Chondrocyte (in vitro differentiated cells): Measurements from ENCODE around the gene SV2B. TPM values are rescaled to one million over a fixed set of nuclear protein-coding genes. Genes with fewer than 3 reads are reported as not detected.

ENCODE experiments used
- DNase-seq: peaks from one replicate; pipeline ENCODE4 v3.0.0; 2021; ENCODE audit warnings: mixed read lengths, low spot score
- H3K27ac Mint-ChIP-seq: one replicate; pipeline ENCODE4 v1.8.0; 2021; ENCODE audit warnings: mild to moderate bottlenecking, moderate library complexity, mixed read lengths; ENCODE audit not compliant: unreplicated experiment
- H3K27me3 Mint-ChIP-seq: 2 replicates; pipeline ENCODE4 v1.8.0; 2021; ENCODE audit warnings: low read depth, mixed read lengths
- H3K36me3 Mint-ChIP-seq: 2 replicates; pipeline ENCODE4 v1.8.0; 2021; ENCODE audit warnings: low read depth, mixed read lengths
- H3K4me1 Mint-ChIP-seq: 2 replicates; pipeline ENCODE4 v1.8.0; 2021; ENCODE audit warnings: low read depth, mild to moderate bottlenecking, mixed read lengths
- H3K4me3 Mint-ChIP-seq: one replicate; pipeline ENCODE4 v1.8.0; 2021; ENCODE audit warnings: mild to moderate bottlenecking, moderate library complexity, mixed read lengths; ENCODE audit not compliant: unreplicated experiment
- H3K9me3 Mint-ChIP-seq: 2 replicates; pipeline ENCODE4 v1.8.0; 2021; ENCODE audit warnings: low read depth, mixed read lengths
- total RNA-seq: library from RNA; stranded (reverse); gene quantifications from 3 replicates; pipeline ENCODE4 v1.2.1, GENCODE V29; 2021
- TF ChIP-seq, protein P1 (sequence below): fragments of 200-600 bp; sonication (generic); IDR thresholded peaks from 2 replicates; pipeline ENCODE4 v1.5.0; 2021; ENCODE audit warnings: antibody characterized with exemption, mild to moderate bottlenecking, moderate library complexity

Gene SV2B
- total RNA-seq, 1 donor from 2014 or later, result not detected

DNA sequence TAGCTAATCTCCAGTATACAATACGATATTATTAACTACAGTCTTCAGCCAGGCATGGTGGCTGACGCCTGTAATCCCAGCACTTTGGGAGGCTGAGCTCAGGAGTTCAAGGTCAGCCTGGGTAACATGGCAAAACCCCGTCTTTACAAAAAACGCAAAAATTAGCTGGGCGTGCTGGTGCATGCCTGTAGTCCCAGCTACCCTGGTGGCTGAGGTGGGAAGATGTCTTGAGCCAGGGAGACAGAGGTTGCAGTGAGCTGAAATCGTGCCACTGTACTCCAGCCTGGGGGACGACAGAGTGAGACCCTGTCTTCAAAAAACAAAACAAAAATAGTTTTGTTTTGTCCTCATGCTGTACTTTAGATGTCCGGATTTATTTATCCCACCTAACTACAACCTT, 29.2 kb upstream of the SV2B start:
- TF ChIP-seq, protein P1, sequence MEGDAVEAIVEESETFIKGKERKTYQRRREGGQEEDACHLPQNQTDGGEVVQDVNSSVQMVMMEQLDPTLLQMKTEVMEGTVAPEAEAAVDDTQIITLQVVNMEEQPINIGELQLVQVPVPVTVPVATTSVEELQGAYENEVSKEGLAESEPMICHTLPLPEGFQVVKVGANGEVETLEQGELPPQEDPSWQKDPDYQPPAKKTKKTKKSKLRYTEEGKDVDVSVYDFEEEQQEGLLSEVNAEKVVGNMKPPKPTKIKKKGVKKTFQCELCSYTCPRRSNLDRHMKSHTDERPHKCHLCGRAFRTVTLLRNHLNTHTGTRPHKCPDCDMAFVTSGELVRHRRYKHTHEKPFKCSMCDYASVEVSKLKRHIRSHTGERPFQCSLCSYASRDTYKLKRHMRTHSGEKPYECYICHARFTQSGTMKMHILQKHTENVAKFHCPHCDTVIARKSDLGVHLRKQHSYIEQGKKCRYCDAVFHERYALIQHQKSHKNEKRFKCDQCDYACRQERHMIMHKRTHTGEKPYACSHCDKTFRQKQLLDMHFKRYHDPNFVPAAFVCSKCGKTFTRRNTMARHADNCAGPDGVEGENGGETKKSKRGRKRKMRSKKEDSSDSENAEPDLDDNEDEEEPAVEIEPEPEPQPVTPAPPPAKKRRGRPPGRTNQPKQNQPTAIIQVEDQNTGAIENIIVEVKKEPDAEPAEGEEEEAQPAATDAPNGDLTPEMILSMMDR, result no peak
- Mint-ChIP-seq H3K27ac (no peak overlapping the region), H3K4me1 (no peaks in the 10 kb centered on the region), H3K4me3 (no peak overlapping the region), H3K27me3 (peaks cover 34% of the 10 kb centered on the region), H3K9me3 (no peaks in the 10 kb centered on the region), H3K36me3 (no peaks in the 10 kb centered on the region)
- no peak for DNase-seq

- H3K4me3 Mint-ChIP-seq, result no peak overlapping the region
- no peak overlapping the region for H3K27ac Mint-ChIP-seq
- peaks cover 26% of the 10 kb centered on the region for H3K27me3 Mint-ChIP-seq
- TF ChIP-seq, protein P1, result no peak
- DNase-seq, result no peak
- H3K4me1 Mint-ChIP-seq, result no peaks in the 10 kb centered on the region
- H3K36me3 Mint-ChIP-seq, result no peaks in the 10 kb centered on the region
- no peaks in the 10 kb centered on the region for H3K9me3 Mint-ChIP-seq
Measured at GRCh38 chr15:91072161-91072560, 27.9 kb upstream of the SV2B start.

- no peak overlapping the region for H3K4me3 Mint-ChIP-seq
- H3K36me3 Mint-ChIP-seq, result no peaks in the 10 kb centered on the region
- no peaks in the 10 kb centered on the region for H3K4me1 Mint-ChIP-seq
- no peaks in the 10 kb centered on the region for H3K9me3 Mint-ChIP-seq
- peaks cover 26% of the 10 kb centered on the region for H3K27me3 Mint-ChIP-seq
- TF ChIP-seq, protein P1, result no peak
- DNase-seq, result no peak
- no peak overlapping the region for H3K27ac Mint-ChIP-seq
Measured at GRCh38 chr15:91073077-91073476, 27.0 kb upstream of the SV2B start.

- H3K27ac Mint-ChIP-seq, result no peak overlapping the region
- TF ChIP-seq, protein P1, result no peak
- no peaks in the 10 kb centered on the region for H3K36me3 Mint-ChIP-seq
- no peaks in the 10 kb centered on the region for H3K4me1 Mint-ChIP-seq
- DNase-seq, result no peak
- H3K27me3 Mint-ChIP-seq, result peaks cover 21% of the 10 kb centered on the region
- H3K9me3 Mint-ChIP-seq, result no peaks in the 10 kb centered on the region
- H3K4me3 Mint-ChIP-seq, result no peak overlapping the region
Measured at GRCh38 chr15:91073768-91074167, 26.3 kb upstream of the SV2B start.

- Mint-ChIP-seq H3K27ac (no peak overlapping the region), H3K4me1 (no peaks in the 10 kb centered on the region), H3K4me3 (no peak overlapping the region), H3K36me3 (no peaks in the 10 kb centered on the region), H3K27me3 (peaks cover 17% of the 10 kb centered on the region), H3K9me3 (peaks cover 10% of the 10 kb centered on the region)
- TF ChIP-seq, protein P1, result no peak
- no peak for DNase-seq
Measured at GRCh38 chr15:91075739-91076138, 24.3 kb upstream of the SV2B start.
